ENCODE results near the gene KMT5B.

KMT5B gene

DNA sequence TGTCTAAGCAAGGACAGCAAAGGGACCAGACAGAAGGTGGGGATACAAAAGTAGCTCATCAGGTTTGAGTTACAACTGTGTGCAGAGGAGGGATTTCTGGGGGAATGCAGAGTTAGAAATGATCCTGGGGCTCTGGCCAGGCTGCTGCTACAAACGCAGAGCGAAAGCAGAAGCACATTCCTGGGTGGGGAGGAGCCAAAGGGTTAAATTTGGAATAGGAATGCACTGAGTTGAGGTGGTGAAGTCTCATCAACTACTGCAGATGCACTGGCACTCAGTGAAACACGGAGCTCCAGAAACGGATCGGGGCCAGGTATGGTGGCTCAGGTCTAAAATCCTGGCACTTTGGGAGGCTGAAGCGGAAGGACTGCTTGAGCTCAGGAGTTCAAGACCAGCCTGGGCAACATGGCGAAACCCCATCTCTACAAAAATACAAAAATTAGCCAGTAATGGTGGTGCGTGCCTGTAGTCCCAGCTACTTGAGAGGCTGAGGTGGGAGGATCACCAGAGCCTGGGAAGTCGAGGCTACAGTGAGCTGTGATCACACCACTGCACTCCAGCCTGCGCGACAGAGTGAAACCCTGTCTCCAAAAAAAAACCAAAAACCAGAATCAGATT lies 95.1 kb downstream of the KMT5B start:
- TF ChIP-seq EZH2 (optimal IDR thresholded peaks at IDR 0.05; ENCODE audit: low read depth, low read length) (no peak), CTCF (IDR thresholded peaks at IDR 0.05; ENCODE audit: low read length) (no peak), EZH2phosphoT487 (IDR thresholded peaks at IDR 0.05; ENCODE audit: low read length) (no peak)
- Histone ChIP-seq H3F3A (ENCODE audit: insufficient read depth, low read length) (peaks cover 3% of the 10 kb centered on the region; the same call in 1 of the 2 replicates), H3K9me2 (replicated peaks; ENCODE audit: insufficient read depth, low read length) (no peaks in the 10 kb centered on the region), H3K79me2 (ENCODE audit: low read length) (peaks cover 71% of the 10 kb centered on the region), H2AFZ (ENCODE audit: low read length) (no peak overlapping the region), H3K9me3 (replicated peaks; ENCODE audit: insufficient read depth, low read length) (no peaks in the 10 kb centered on the region), H3K27ac (ENCODE audit: low read length) (no peak overlapping the region), H3K4me3 (ENCODE audit: low read length) (no peak overlapping the region), H3K4me1 (ENCODE audit: low read length) (peaks cover 11% of the 10 kb centered on the region), H3K27me3 (replicated peaks; ENCODE audit: insufficient read depth, low read length) (no peaks in the 10 kb centered on the region), H3K36me3 (replicated peaks; ENCODE audit: insufficient read depth, low read length) (no peaks in the 10 kb centered on the region), H3K4me2 (ENCODE audit: low read depth, low read length) (no peak overlapping the region), H3K9ac (ENCODE audit: low read length) (no peak overlapping the region), H4K20me1 (ENCODE audit: insufficient read depth, low read length) (no peaks in the 10 kb centered on the region; the same call in 1 of the 2 replicates)
- DNase-seq, result no peak

- H3K27me3 ChIP-seq (replicated peaks; ENCODE audit: insufficient read depth, low read length), result no peaks in the 10 kb centered on the region
- no peak overlapping the region for H3K9ac ChIP-seq (ENCODE audit: low read length)
- H3K9me3 ChIP-seq (replicated peaks; ENCODE audit: insufficient read depth, low read length), result no peaks in the 10 kb centered on the region
- H2AFZ ChIP-seq (ENCODE audit: low read length), result no peak overlapping the region
- H3K4me3 ChIP-seq (ENCODE audit: low read length), result no peak overlapping the region
- no peak overlapping the region for H3K4me2 ChIP-seq (ENCODE audit: low read depth, low read length)
- H3F3A ChIP-seq (ENCODE audit: insufficient read depth, low read length), result peaks cover 3% of the 10 kb centered on the region; the same call in 1 of the 2 replicates
- H3K79me2 ChIP-seq (ENCODE audit: low read length), result peaks cover 78% of the 10 kb centered on the region
- DNase-seq, result no peak
- H4K20me1 ChIP-seq (ENCODE audit: insufficient read depth, low read length), result no peaks in the 10 kb centered on the region; the same call in 1 of the 2 replicates
- TF ChIP-seq EZH2phosphoT487 (IDR thresholded peaks at IDR 0.05; ENCODE audit: low read length) (no peak), EZH2 (optimal IDR thresholded peaks at IDR 0.05; ENCODE audit: low read depth, low read length) (no peak), CTCF (IDR thresholded peaks at IDR 0.05; ENCODE audit: low read length) (no peak)
- no peaks in the 10 kb centered on the region for H3K9me2 ChIP-seq (replicated peaks; ENCODE audit: insufficient read depth, low read length)
- peaks cover 8% of the 10 kb centered on the region for H3K4me1 ChIP-seq (ENCODE audit: low read length)
- no peak overlapping the region for H3K27ac ChIP-seq (ENCODE audit: low read length)
- H3K36me3 ChIP-seq (replicated peaks; ENCODE audit: insufficient read depth, low read length), result no peaks in the 10 kb centered on the region
Observed at GRCh38 chr11:68116974-68117373, 96.1 kb downstream of the KMT5B start.

DNA sequence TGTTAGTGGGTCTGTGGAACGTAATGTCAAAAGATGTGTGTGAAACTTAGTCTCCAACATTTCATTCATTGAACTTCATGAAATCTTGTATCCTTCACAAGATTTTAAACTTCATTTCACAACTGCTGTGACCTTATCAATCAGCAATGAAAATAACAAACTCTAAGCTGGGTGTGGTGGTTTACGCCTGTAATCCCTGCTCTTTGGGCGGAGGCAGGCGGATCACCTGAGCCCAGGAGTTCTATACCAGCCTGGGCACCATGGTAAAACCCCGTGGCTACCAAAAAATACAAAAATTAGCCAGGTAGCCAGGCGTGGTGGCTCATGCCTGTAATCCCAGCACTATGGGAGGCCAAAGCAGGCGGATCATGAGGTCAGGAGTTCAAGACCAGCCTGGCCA lies 97.0 kb downstream of the KMT5B start:
- H3K4me3 ChIP-seq (ENCODE audit: low read length), result no peak overlapping the region
- TF ChIP-seq EZH2 (optimal IDR thresholded peaks at IDR 0.05; ENCODE audit: low read depth, low read length), result no peak
- no peak for TF ChIP-seq CTCF (IDR thresholded peaks at IDR 0.05; ENCODE audit: low read length)
- no peak for TF ChIP-seq EZH2phosphoT487 (IDR thresholded peaks at IDR 0.05; ENCODE audit: low read length)
- no peak overlapping the region for H3K9ac ChIP-seq (ENCODE audit: low read length)
- no peaks in the 10 kb centered on the region for H3K9me3 ChIP-seq (replicated peaks; ENCODE audit: insufficient read depth, low read length)
- peaks cover 84% of the 10 kb centered on the region for H3K79me2 ChIP-seq (ENCODE audit: low read length)
- no peaks in the 10 kb centered on the region; the same call in 1 of the 2 replicates for H4K20me1 ChIP-seq (ENCODE audit: insufficient read depth, low read length)
- H3K27ac ChIP-seq (ENCODE audit: low read length), result no peak overlapping the region
- H3K4me2 ChIP-seq (ENCODE audit: low read depth, low read length), result no peak overlapping the region
- H3K27me3 ChIP-seq (replicated peaks; ENCODE audit: insufficient read depth, low read length), result no peaks in the 10 kb centered on the region
- no peaks in the 10 kb centered on the region for H3K9me2 ChIP-seq (replicated peaks; ENCODE audit: insufficient read depth, low read length)
- no peak for DNase-seq
- H3F3A ChIP-seq (ENCODE audit: insufficient read depth, low read length), result peaks cover 3% of the 10 kb centered on the region; the same call in 1 of the 2 replicates
- H3K4me1 ChIP-seq (ENCODE audit: low read length), result peaks cover 5% of the 10 kb centered on the region; the same call in 1 of the 2 replicates
- H3K36me3 ChIP-seq (replicated peaks; ENCODE audit: insufficient read depth, low read length), result no peaks in the 10 kb centered on the region
- no peak overlapping the region for H2AFZ ChIP-seq (ENCODE audit: low read length)

Measured in MM.1S (cell line).